NB4 (cell line): ENCODE data around the gene HDAC11.
A peak's percentile ranks its signal among the peaks of the same experiment; 100 is the strongest.

Experiments
- DNase-seq: peaks from one replicate; pipeline ENCODE4 v3.0.0; 2010; ENCODE audit warnings: low read depth
- H3K4me3 ChIP-seq: one replicate; pipeline ENCODE4 v1.5.1; 2011; ENCODE audit warnings: mild to moderate bottlenecking, low read depth, low read length, moderate library complexity
- CTCF ChIP-seq: IDR thresholded peaks from one replicate; pipeline ENCODE4 v1.5.1; 2012; ENCODE audit warnings: low read depth, low read length
- MYC ChIP-seq: IDR thresholded peaks from 2 replicates; pipeline ENCODE4 v1.6.1; 2011; ENCODE audit warnings: low read depth, low read length
- POLR2A ChIP-seq: IDR thresholded peaks from 2 replicates; pipeline ENCODE4 v1.6.1; 2011; ENCODE audit warnings: mild to moderate bottlenecking; ENCODE audit not compliant: insufficient read length; ENCODE audit errors: extremely low read depth
- TF ChIP-seq, protein P1 (sequence below): IDR thresholded peaks from 2 replicates; pipeline ENCODE4 v1.6.1; 2011; ENCODE audit warnings: low read depth, low read length

The HDAC11 gene

GRCh38 chr3:13461169-13462124 is 18.7 kb upstream of the HDAC11 start:
- peak; percentile 73 for DNase-seq
- H3K4me3 ChIP-seq, result no peak overlapping the region
- TF ChIP-seq, protein P1, sequence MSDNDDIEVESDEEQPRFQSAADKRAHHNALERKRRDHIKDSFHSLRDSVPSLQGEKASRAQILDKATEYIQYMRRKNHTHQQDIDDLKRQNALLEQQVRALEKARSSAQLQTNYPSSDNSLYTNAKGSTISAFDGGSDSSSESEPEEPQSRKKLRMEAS, result 0 out of 2 replicates have a peak, but pooled peaks have one; percentile 26
- TF ChIP-seq POLR2A, result no peak
- TF ChIP-seq CTCF, result peak; percentile 66

- no peak for TF ChIP-seq CTCF
- no peak for TF ChIP-seq POLR2A
- TF ChIP-seq, protein P1, result no peak
- no peak for TF ChIP-seq MYC
- H3K4me3 ChIP-seq, result no peak overlapping the region
- DNase-seq, result peak; percentile 33
These were observed 17.9 kb upstream of the HDAC11 start for GRCh38 chr3:13462125-13462629.

GRCh38 chr3:13462822-13463221 is 17.3 kb upstream of the HDAC11 start:
- H3K4me3 ChIP-seq, result no peak overlapping the region
- no peak for DNase-seq
- no peak for TF ChIP-seq POLR2A
- TF ChIP-seq MYC, result no peak
- TF ChIP-seq CTCF, result no peak
- TF ChIP-seq, protein P1, result no peak

GRCh38 chr3:13463618-13464400 is 16.3 kb upstream of the HDAC11 start:
- no peak for DNase-seq
- TF ChIP-seq, protein P1, result no peak
- TF ChIP-seq MYC (no peak), CTCF (no peak), POLR2A (no peak)
- H3K4me3 ChIP-seq, result no peak overlapping the region

DNA sequence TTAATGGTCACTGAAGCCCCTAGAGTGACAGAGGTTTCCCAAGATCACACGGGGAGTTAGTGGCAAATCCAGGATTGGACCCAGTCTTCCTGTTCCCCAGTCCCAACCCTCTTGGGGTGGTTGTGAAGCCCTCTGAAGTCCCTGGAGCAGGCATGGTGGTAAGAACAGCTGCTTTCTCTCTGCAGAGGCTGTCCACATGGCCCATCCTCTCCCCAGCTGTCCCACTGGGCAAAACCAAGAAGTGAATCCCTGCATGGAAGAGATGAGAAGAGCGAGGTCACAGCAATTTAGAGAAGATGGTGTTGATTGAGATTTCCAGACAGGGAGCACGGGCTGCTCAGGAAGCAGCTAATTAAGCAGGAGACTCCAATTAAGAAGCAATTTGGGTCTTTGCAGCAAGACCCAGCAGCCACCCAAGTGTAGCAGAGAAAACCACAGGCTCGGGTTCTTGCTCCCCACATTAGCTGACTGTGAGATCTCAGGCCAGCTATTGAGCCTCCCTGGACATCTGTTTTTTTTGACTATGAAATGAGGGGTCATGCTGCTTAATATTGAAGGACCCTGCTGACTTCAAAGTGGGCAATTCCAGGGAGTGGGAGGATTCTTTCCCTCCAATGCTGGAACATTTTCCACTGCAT is 14.8 kb upstream of the HDAC11 start:
- TF ChIP-seq POLR2A (no peak), CTCF (no peak), MYC (no peak)
- TF ChIP-seq, protein P1, result no peak

More for the DNA sequence above, 14.8 kb upstream of the HDAC11 start:
- no peak overlapping the region for H3K4me3 ChIP-seq
- no peak for DNase-seq
